ENCODE results near the gene BRIP1. TPM values are rescaled to one million over a fixed set of nuclear protein-coding genes. Genes with fewer than 3 reads are reported as not detected.

Gene BRIP1
- total and polyA plus RNA-seq, 9 of the 15 experiments (the other 6 are each of a cell fraction or from before 2014, with no cell fraction given): 2.4 to 17.5 (median 11.2) TPM

GRCh38 chr17:61660746-61661485, 202.4 kb downstream of the BRIP1 start:
- peaks cover 0 to 4% of the 10 kb centered on the region in 2 experiments; a peak in 2 of 5 replicates for H3K27me3 ChIP-seq (ENCODE audit: control insufficient read depth in 2 of 2, insufficient read depth in 2 of 2, low read length in 2 of 2)
- no peaks in the 10 kb centered on the region for H3K4me1 ChIP-seq (replicated peaks in 1 of 2; ENCODE audit: control insufficient read depth in 2 of 2, insufficient read depth in 2 of 2, low read length in 2 of 2)
- H3K9me1 ChIP-seq (ENCODE audit: control insufficient read depth, insufficient read depth, low read length): no peaks in the 10 kb centered on the region
- no peak overlapping the region for H2AFZ ChIP-seq (ENCODE audit: low read depth, low read length)
- H3K4me2 ChIP-seq (ENCODE audit: insufficient read depth, low read length): no peak overlapping the region
- no peak for ATAC-seq
- H3K36me3 ChIP-seq (ENCODE audit: control insufficient read depth, insufficient read depth, low read length): no peaks in the 10 kb centered on the region
- ChIA-PET CTCF (ENCODE audit: low intra/inter-chr PET ratio) (no interaction called here), POLR2A (no interaction called here)
- 1% methylated on average over 4 of the region's 4 CpGs for WGBS (ENCODE audit: insufficient coverage, low coverage, missing lambda C conversion rate)
- H3K4me3 ChIP-seq: no peak overlapping the region
- TF ChIP-seq C11orf30 (IDR thresholded peaks at IDR 0.05; ENCODE audit: low read depth) (peak; percentile 77), MAFF (IDR thresholded peaks at IDR 0.05; ENCODE audit: low read length) (peak; percentile 46; the same call in 1 of the 2 replicates), LEF1 (IDR thresholded peaks at IDR 0.05) (no peak), YY1 (IDR thresholded peaks at IDR 0.05; ENCODE audit: borderline replicate concordance in 1 of 3, control insufficient read depth in 1 of 3, extremely low read depth in 1 of 3, insufficient read depth in 3 of 3, insufficient read length in 1 of 3, insufficient replicate concordance in 2 of 3, low read depth in 1 of 3, low read length in 2 of 3) (no peak), MAFG (tag; conservative IDR thresholded peaks at IDR 0.05) (peak; percentile 48), ZBTB11 (CRISPR knock-in tag; IDR thresholded peaks at IDR 0.05) (peak in 1 of 3 experiments; percentile 82; a peak in 1 of 6 replicates), ZNF316 (IDR thresholded peaks at IDR 0.05) (peak; percentile 77)
- H3K9me3 ChIP-seq (replicated peaks; ENCODE audit: control insufficient read depth, insufficient read depth, low read depth, low read length): no peaks in the 10 kb centered on the region
- intact Hi-C loops (cut with micrococcal nuclease) (no loop called here), in situ Hi-C loops (cut with MboI) (no loop called here)
- DNase-seq (ENCODE audit: extremely low read depth in 1 of 4, low spot score in 3 of 4): no peak
- H3K27ac ChIP-seq (ENCODE audit: extremely low read depth, low read depth, low read length): no peak overlapping the region
- H3K79me2 ChIP-seq (ENCODE audit: control insufficient read depth, insufficient read depth, low read length): no peaks in the 10 kb centered on the region
- no peak for FAIRE-seq
- no peaks in the 10 kb centered on the region for H4K20me1 ChIP-seq (replicated peaks; ENCODE audit: control insufficient read depth, insufficient read depth, low read length)
- no peak overlapping the region for H3K9ac ChIP-seq (ENCODE audit: insufficient read depth in 1 of 2, low read depth in 2 of 2, low read length in 2 of 2)
- BruUV-seq (replicated peaks): no TSS peak
